ENCODE data around the gene ADAP2.
"Not testable (repeated sequence)": the region's sequence is repeated elsewhere in the genome, so short reads cannot be mapped to it uniquely, and the experiment has no call there.

Gene ADAP2

GRCh38 chr17:30930495-30930894, 8.8 kb downstream of the ADAP2 start:
- no peak for DNase-seq

- DNase-seq: not testable (repeated sequence)
Measured at GRCh38 chr17:30931582-30931981, 9.8 kb downstream of the ADAP2 start.

- DNase-seq: no peak
Measured at GRCh38 chr17:30933966-30934365, 12.2 kb downstream of the ADAP2 start.

- no peak for DNase-seq
Measured at GRCh38 chr17:30939051-30939689, 17.4 kb downstream of the ADAP2 start.

GRCh38 chr17:30942308-30943079, 20.7 kb downstream of the ADAP2 start:
- DNase-seq: no peak

- no peak for DNase-seq
Measured at GRCh38 chr17:30947796-30948195, 26.1 kb downstream of the ADAP2 start.

- no peak for DNase-seq
Measured at GRCh38 chr17:30950189-30950588, 28.4 kb downstream of the ADAP2 start.

- DNase-seq: peak; percentile 49
Measured at GRCh38 chr17:30950669-30951399, 29.1 kb downstream of the ADAP2 start.

GRCh38 chr17:30952638-30953393, 31.1 kb downstream of the ADAP2 start:
- DNase-seq: no peak

- peak; percentile 37 for DNase-seq
Measured at GRCh38 chr17:30954046-30954830, 32.5 kb downstream of the ADAP2 start.

GRCh38 chr17:30956764-30957374, 35.1 kb downstream of the ADAP2 start:
- no peak for DNase-seq

GRCh38 chr17:30957741-30958140, 36.0 kb downstream of the ADAP2 start:
- no peak for DNase-seq

- no peak for DNase-seq
Measured at GRCh38 chr17:30958187-30958586, 36.4 kb downstream of the ADAP2 start.

- no peak for DNase-seq
Measured at GRCh38 chr17:30961209-30962188, 39.8 kb downstream of the ADAP2 start.

- DNase-seq: not testable (repeated sequence)
Measured at GRCh38 chr17:30964312-30964711, 42.6 kb downstream of the ADAP2 start.

- no peak for DNase-seq
Measured at GRCh38 chr17:30964876-30965275, 43.1 kb downstream of the ADAP2 start.

- no peak for DNase-seq
Measured at GRCh38 chr17:30965686-30966085, 43.9 kb downstream of the ADAP2 start.

GRCh38 chr17:30967911-30968310, 46.2 kb downstream of the ADAP2 start:
- not testable (repeated sequence) for DNase-seq

- DNase-seq: no peak
Measured at GRCh38 chr17:30969989-30970830, 48.5 kb downstream of the ADAP2 start.
